Activated CD8-positive, alpha-beta T cell treated with anti-CD3 and anti-CD28 coated beads for 36 hours (primary cell): ENCODE measurements around the gene ALOX12B. TPM values are rescaled to one million over a fixed set of nuclear protein-coding genes. Genes with fewer than 3 reads are reported as not detected.

Experiments used
- ATAC-seq: fragments of 200-7000 bp; cut with Tn5 transposase; one replicate; pipeline ENCODE4 v1.10.0; 2021; ENCODE audit warnings: mild to moderate bottlenecking, moderate library complexity
- CTCF ChIA-PET: fragments of 350-600 bp; sonication (Branson Sonifier 250); formaldehyde crosslinking; loops from one replicate; lab custom pipeline; 2021; ENCODE audit warnings: antibody characterized with exemption; lab: Charles Lee
- POLR2A ChIA-PET: fragments of 350-600 bp; sonication (Branson Sonifier 250); formaldehyde crosslinking; loops from one replicate; lab custom pipeline; 2021; ENCODE audit warnings: antibody characterized with exemption; lab: Charles Lee
- DNase-seq: peaks from one replicate; pipeline ENCODE4 v3.0.0-alpha.2; 2020
- H3K27ac Mint-ChIP-seq: one replicate; pipeline ENCODE4 v1.8.0; 2021; ENCODE audit warnings: mild to moderate bottlenecking, mixed read lengths
- H3K27me3 Mint-ChIP-seq: one replicate; pipeline ENCODE4 v1.8.0; 2021; ENCODE audit warnings: mixed read lengths
- H3K36me3 Mint-ChIP-seq: one replicate; pipeline ENCODE4 v1.8.0; 2021; ENCODE audit warnings: low read depth, mixed read lengths
- H3K4me1 Mint-ChIP-seq: one replicate; pipeline ENCODE4 v1.8.0; 2021; ENCODE audit warnings: low read depth, mixed read lengths
- H3K4me3 Mint-ChIP-seq: one replicate; pipeline ENCODE4 v1.8.0; 2021; ENCODE audit warnings: mild to moderate bottlenecking, moderate library complexity, mixed read lengths
- H3K9me3 Mint-ChIP-seq: one replicate; pipeline ENCODE4 v1.8.0; 2021; ENCODE audit warnings: mixed read lengths
- intact Hi-C: fragments of 100-400 bp; cut with micrococcal nuclease; formaldehyde crosslinking; loops from one replicate; pipeline ENCODE4 v1.10.0; 2022
- total RNA-seq, 2 experiments: library from RNA; stranded (reverse); gene quantifications; one replicate each; pipeline ENCODE4 v1.2.3, GENCODE V29; 2021
- TF ChIP-seq, protein P1 (sequence below): fragments of 200-600 bp; IDR thresholded peaks from one replicate; pipeline ENCODE4 v1.8.0; 2022; ENCODE audit warnings: antibody characterized with exemption, mild to moderate bottlenecking

The ALOX12B gene
- total RNA-seq, 2 experiments from 2014 or later = 4.3 to 5.2 TPM

DNA sequence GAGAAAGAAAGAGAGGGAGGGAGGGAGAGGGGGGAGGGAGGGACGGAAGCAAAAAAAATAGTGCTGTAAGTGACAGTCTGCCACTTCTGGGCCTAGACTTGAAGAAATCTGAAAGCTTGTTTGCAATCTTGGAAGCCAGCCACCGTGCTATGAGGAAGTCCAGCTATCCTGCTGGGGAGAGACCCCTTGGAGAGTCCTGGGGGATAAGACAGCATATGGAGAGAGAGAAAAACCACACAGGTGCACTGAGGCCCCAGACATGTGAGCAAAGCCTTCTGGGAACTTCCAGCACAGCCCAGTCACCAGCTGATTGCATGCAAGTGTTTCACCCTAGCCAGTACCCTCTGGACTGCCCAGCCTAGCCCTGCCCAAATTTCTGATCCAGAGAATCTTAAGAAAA is 12.6 kb upstream of the ALOX12B start:
- Mint-ChIP-seq H3K27ac (no peak overlapping the region), H3K36me3 (no peaks in the 10 kb centered on the region), H3K4me1 (no peaks in the 10 kb centered on the region), H3K27me3 (no peaks in the 10 kb centered on the region), H3K9me3 (no peaks in the 10 kb centered on the region), H3K4me3 (no peak overlapping the region)
- intact Hi-C loops = no loop called here
- no peak for ATAC-seq
- no peak for DNase-seq
- TF ChIP-seq, protein P1, sequence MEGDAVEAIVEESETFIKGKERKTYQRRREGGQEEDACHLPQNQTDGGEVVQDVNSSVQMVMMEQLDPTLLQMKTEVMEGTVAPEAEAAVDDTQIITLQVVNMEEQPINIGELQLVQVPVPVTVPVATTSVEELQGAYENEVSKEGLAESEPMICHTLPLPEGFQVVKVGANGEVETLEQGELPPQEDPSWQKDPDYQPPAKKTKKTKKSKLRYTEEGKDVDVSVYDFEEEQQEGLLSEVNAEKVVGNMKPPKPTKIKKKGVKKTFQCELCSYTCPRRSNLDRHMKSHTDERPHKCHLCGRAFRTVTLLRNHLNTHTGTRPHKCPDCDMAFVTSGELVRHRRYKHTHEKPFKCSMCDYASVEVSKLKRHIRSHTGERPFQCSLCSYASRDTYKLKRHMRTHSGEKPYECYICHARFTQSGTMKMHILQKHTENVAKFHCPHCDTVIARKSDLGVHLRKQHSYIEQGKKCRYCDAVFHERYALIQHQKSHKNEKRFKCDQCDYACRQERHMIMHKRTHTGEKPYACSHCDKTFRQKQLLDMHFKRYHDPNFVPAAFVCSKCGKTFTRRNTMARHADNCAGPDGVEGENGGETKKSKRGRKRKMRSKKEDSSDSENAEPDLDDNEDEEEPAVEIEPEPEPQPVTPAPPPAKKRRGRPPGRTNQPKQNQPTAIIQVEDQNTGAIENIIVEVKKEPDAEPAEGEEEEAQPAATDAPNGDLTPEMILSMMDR = no peak
- CTCF ChIA-PET = interaction anchor here (1.2 to 6.3 kb wide), 6 partner anchors 10 to 42 kb away, joined by 3 to 52 read pairs (median 17); partner anchors contain the start of gene ALOXE3
- POLR2A ChIA-PET = no interaction called here

DNA sequence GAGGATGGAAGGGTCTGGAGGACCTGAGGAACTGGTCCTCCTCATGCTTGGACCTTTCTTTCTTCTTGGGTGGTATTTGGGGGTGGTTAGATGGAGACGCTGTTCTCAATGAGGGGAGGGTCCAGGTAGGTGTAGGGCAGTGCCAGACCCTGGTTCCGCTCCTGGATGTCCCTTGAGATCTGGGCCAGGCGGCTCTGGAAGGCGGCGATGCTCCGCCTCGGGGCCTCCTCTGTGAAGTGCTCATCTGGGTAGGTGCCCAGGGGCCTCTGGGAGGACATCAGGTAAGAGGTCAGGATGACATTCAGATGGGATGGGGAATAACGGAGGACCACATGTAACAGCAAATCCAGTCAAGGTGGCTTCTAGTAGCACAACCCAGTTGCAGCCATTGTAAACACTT is 9.0 kb upstream of the ALOX12B start:
- no peak for ATAC-seq
- no peaks in the 10 kb centered on the region for H3K36me3 Mint-ChIP-seq
- H3K9me3 Mint-ChIP-seq = no peaks in the 10 kb centered on the region
- no peak overlapping the region for H3K27ac Mint-ChIP-seq
- CTCF ChIA-PET = interaction anchor here (1.0 to 1.4 kb wide), 3 partner anchors 13 to 23 kb away, joined by 3 to 7 read pairs (median 5); no protein-coding TSS in a partner anchor
- H3K27me3 Mint-ChIP-seq = peaks cover 7% of the 10 kb centered on the region
- no peak for DNase-seq
- peaks cover 5% of the 10 kb centered on the region for H3K4me1 Mint-ChIP-seq
- POLR2A ChIA-PET = no interaction called here
- H3K4me3 Mint-ChIP-seq = no peak overlapping the region
- TF ChIP-seq, protein P1 = no peak
- intact Hi-C loops = no loop called here

DNA sequence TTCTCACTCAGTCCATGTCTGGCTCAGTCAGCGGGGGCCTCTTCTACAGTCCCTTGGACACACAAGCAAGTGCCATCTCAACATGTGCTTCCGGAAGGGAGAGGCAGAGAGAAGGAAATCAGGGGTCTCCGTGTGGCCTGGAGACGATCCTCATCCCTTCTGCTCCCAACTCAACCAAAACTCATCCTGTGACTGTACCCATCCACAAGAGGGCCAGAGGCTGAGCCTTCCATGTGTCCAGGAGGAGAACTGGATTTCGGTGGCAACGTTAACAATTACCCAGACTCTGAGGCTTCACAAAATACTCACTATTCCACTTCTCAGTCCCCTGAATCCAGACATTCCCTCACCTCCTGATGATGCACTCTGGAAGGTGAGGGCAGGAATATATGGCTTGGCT is 7.8 kb upstream of the ALOX12B start:
- TF ChIP-seq, protein P1 = no peak

DNA sequence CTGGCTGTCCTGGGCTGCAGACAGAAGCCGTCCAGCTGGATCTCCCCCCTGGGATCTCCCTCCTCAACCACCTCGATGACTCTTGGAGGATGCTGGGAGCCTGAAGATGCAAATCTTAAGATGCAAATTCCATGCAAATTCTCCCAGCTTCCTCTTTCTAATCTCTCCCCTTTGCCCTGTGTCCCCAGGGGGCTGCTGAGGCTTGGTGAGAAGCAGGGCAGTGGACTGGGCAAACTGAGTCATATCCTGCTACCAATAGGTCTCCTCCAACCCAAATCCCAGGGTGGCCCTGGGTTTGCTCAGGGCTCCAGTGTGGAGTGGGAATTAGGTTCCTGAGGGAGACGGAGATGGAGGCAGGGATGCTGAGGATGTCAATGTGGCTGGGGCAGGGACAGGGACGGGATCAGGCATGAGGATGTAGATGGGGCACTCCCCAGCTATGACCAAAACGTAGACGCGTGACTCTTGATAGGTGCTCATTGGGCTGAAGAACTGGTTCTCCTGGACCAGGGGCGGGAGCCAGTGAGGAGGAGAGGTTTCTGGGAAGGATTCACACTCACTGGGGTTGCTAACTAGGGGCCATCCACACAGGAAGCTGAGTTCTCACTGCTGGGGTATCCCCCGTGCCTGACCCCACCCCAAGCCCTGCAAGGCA is 3.6 kb upstream of the ALOX12B start:
- ATAC-seq = no peak
- Mint-ChIP-seq H3K27ac (no peak overlapping the region), H3K4me1 (peaks cover 5% of the 10 kb centered on the region), H3K36me3 (no peaks in the 10 kb centered on the region), H3K4me3 (no peak overlapping the region), H3K27me3 (peaks cover 27% of the 10 kb centered on the region), H3K9me3 (no peaks in the 10 kb centered on the region)
- no peak for DNase-seq
- ChIA-PET CTCF (interaction anchor here (0.7 to 8.5 kb wide), 7 partner anchors 8 to 50 kb away, joined by 3 to 179 read pairs (median 29); partner anchors contain the start of gene ALOXE3), POLR2A (interaction anchor here (1.0 to 1.2 kb wide), 3 partner anchors 20 to 28 kb away, joined by 3 read pairs; partner anchors contain the start of gene ALOXE3)
- TF ChIP-seq, protein P1 = no peak
- intact Hi-C loops = no loop called here

More for the DNA sequence above, 7.8 kb upstream of the ALOX12B start:
- H3K9me3 Mint-ChIP-seq = no peaks in the 10 kb centered on the region
- no peak overlapping the region for H3K27ac Mint-ChIP-seq
- no peak overlapping the region for H3K4me3 Mint-ChIP-seq
- ChIA-PET POLR2A (interaction anchor here (1.0 kb wide), 1 partner anchor 21 kb away, joined by 3 read pairs; no protein-coding TSS in a partner anchor), CTCF (interaction anchor here (1.0 to 8.5 kb wide), 10 partner anchors 13 to 223 kb away, joined by 3 to 179 read pairs (median 7); partner anchors contain the start of genes ALOXE3 and HES7)
- ATAC-seq (no peak), DNase-seq (no peak)
- peaks cover 15% of the 10 kb centered on the region for H3K27me3 Mint-ChIP-seq
- intact Hi-C loops = no loop called here
- no peaks in the 10 kb centered on the region for H3K36me3 Mint-ChIP-seq
- peaks cover 5% of the 10 kb centered on the region for H3K4me1 Mint-ChIP-seq

DNA sequence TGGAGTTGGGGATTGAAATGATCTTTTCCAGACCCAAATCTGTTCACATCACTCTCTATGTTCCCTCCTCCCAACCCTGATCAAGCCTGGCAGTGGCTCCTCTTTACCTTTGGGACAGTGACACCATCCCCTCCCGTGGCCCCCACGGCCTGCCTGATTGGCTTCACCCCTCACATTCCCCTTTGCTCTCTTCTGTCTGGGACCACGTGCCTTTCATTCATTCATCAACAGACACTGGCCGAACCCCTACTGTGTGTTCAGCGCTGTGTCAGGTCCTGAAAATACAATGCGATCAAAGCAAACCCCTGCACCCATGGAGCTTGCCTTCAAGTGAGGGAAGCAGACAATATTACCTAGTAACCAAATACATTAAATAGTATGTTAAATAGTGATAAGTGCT is 2.2 kb upstream of the ALOX12B start:
- Mint-ChIP-seq H3K27me3 (peaks cover 27% of the 10 kb centered on the region), H3K9me3 (no peaks in the 10 kb centered on the region), H3K27ac (no peak overlapping the region), H3K4me3 (no peak overlapping the region), H3K36me3 (no peaks in the 10 kb centered on the region), H3K4me1 (peaks cover 5% of the 10 kb centered on the region)
- intact Hi-C loops = no loop called here
- TF ChIP-seq, protein P1 = no peak
- ATAC-seq (no peak), DNase-seq (no peak)
- POLR2A ChIA-PET = interaction anchor here (1.1 to 1.2 kb wide), 2 partner anchors 21 to 29 kb away, joined by 3 read pairs; no protein-coding TSS in a partner anchor
- CTCF ChIA-PET = interaction anchor here (1.0 to 8.5 kb wide), 5 partner anchors 11 to 30 kb away, joined by 3 to 179 read pairs (median 73); partner anchors contain the start of gene ALOXE3
